Subcutaneous abdominal adipose tissue (tissue), 5 donors: Measurements from ENCODE around the gene HSP90AA1.

Source experiments
- H3K27ac ChIP-seq: one replicate; pipeline ENCODE4 v1.7.0; 2013; ENCODE audit warnings: low read depth, mild to moderate bottlenecking, inconsistent platforms, low read length, moderate library complexity
- H3K27me3 ChIP-seq, 5 donors: one replicate each; pipeline ENCODE4 v1.7.0; 2013; ENCODE audit warnings: low read length in 5 of 5, inconsistent platforms in 1 of 5; ENCODE audit not compliant: control insufficient read depth in 5 of 5, insufficient read depth in 4 of 5
- H3K36me3 ChIP-seq, 5 donors: one replicate each; pipeline ENCODE4 v1.7.0; 2013; ENCODE audit warnings: low read length in 5 of 5; ENCODE audit not compliant: control insufficient read depth in 5 of 5, insufficient read depth in 5 of 5
- H3K4me1 ChIP-seq, 5 donors: one replicate each; pipeline ENCODE4 v1.7.0; 2013; ENCODE audit warnings: low read length in 5 of 5, mild to moderate bottlenecking in 3 of 5, moderate library complexity in 1 of 5; ENCODE audit not compliant: control insufficient read depth in 5 of 5, insufficient read depth in 5 of 5
- H3K4me3 ChIP-seq, 5 donors: one replicate each; pipeline ENCODE4 v1.7.0; 2013; ENCODE audit warnings: low read length in 5 of 5, low read depth in 1 of 5
- H3K9ac ChIP-seq, 5 donors: one replicate each; pipeline ENCODE4 v1.7.0; 2013; ENCODE audit warnings: low read length in 5 of 5, mild to moderate bottlenecking in 4 of 5, moderate library complexity in 3 of 5
- H3K9me3 ChIP-seq, 5 donors: one replicate each; pipeline ENCODE4 v1.7.0; 2013; ENCODE audit warnings: low read length in 5 of 5; ENCODE audit not compliant: control insufficient read depth in 5 of 5
- donor health status: healthy.
- donor health status: healthy.
- donor health status: healthy.
- donor health status: healthy.
- donor health status: healthy.

Gene HSP90AA1

DNA sequence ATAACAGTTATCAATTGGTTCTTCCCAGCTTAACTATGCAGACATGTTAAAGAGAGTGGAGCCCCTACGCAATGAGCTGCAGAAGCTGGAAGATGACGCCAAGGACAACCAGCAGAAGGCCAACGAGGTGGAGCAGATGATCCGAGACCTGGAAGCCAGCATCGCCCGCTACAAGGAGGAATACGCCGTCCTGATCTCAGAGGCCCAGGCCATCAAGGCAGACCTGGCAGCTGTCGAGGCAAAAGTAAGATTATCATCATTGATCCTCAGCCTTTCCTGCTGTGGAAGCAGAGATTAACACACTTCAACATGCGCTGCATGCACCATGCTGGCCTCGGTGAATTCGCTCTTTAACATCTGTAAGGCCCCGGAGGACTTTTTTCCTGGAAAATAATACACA is 53.6 kb downstream of the HSP90AA1 start:
- no peak overlapping the region for H3K27ac ChIP-seq
- no peaks in the 10 kb centered on the region for H3K27me3 ChIP-seq
- H3K4me1 ChIP-seq = peaks cover 7 to 25% (median 17%) of the 10 kb centered on the region in 5 donors
- H3K4me3 ChIP-seq = no peak overlapping the region
- H3K9me3 ChIP-seq = no peaks in the 10 kb centered on the region
- H3K36me3 ChIP-seq = peaks cover 23 to 98% (median 90%) of the 10 kb centered on the region in 5 donors
- no peak overlapping the region for H3K9ac ChIP-seq
